Ovary (tissue), 9 donors: ENCODE results near the gene ARHGEF28. TPM values are rescaled to one million over a fixed set of nuclear protein-coding genes. Genes with fewer than 3 reads are reported as not detected.
A peak's percentile ranks its signal among the peaks of the same experiment; 100 is the strongest.

Experiments
- DNase-seq, 5 donors: peaks; one replicate each; pipeline ENCODE4 v3.0.0-alpha.2; 2019 to 2020
- H3K27ac ChIP-seq, 2 donors: fragments of 200-600 bp; one replicate each; pipeline versions ENCODE4 v1.5.1 to v1.8.0; 2019 to 2022
- H3K27me3 ChIP-seq: fragments of 200-600 bp; one replicate; pipeline ENCODE4 v1.8.0; 2022
- H3K36me3 ChIP-seq: fragments of 200-600 bp; sonication (generic); one replicate; pipeline ENCODE4 v1.5.1; 2019
- H3K4me1 ChIP-seq: one replicate; pipeline ENCODE4 v1.8.1; 2013; ENCODE audit warnings: mild to moderate bottlenecking, moderate library complexity; ENCODE audit not compliant: insufficient read depth
- H3K4me3 ChIP-seq: fragments of 200-600 bp; sonication (generic); one replicate; pipeline ENCODE4 v1.5.1; 2017
- H3K9me3 ChIP-seq, 2 donors: fragments of 200-600 bp in 1 of 2; sonication (generic) in 1 of 2; one replicate each; pipeline versions ENCODE4 v1.5.1 to v1.8.1; 2013 to 2019; ENCODE audit warnings: mild to moderate bottlenecking in 1 of 2, moderate library complexity in 1 of 2
- CTCF ChIP-seq, 3 donors: fragments of 450-650 bp in 2 of 3; fragments of 200-600 bp in 1 of 3; IDR thresholded peaks; one replicate each; pipeline versions ENCODE4 v1.5.1 to v1.8.0; 2016 to 2022; ENCODE audit warnings: antibody characterized with exemption in 3 of 3, mild to moderate bottlenecking in 1 of 3
- EP300 ChIP-seq: sonication (generic); formaldehyde crosslinking; IDR thresholded peaks from one replicate; pipeline ENCODE4 v1.6.1; 2017; ENCODE audit warnings: antibody characterized with exemption
- POLR2A ChIP-seq: fragments of 450-650 bp; IDR thresholded peaks from one replicate; pipeline ENCODE4 v1.6.1; 2017; ENCODE audit warnings: antibody characterized with exemption, mild to moderate bottlenecking, moderate library complexity
- WGBS, 3 donors: extraction: QIAGEN DNeasy Blood & Tissue Kit in 1 of 3; methylation state at CpG; one replicate each; pipeline versions ENCODE4 v1.1.5 to v1.1.7; 2013 to 2017; 5-methylcytosine and 5-hydroxymethylcytosine counted together
- intact Hi-C, 4 donors: fragments of 100-400 bp; cut with DNase I; formaldehyde crosslinking; loops; one replicate each; pipeline versions ENCODE4 v1.11.0 to v1.15.1; 2022 to 2023
- polyA plus RNA-seq, 2 donors: library from polyadenylated mRNA; stranded (reverse); fragments of 200-250 nt in 1 of 2; fragments of 350-450 nt in 1 of 2; fragmentation: Illumina TruSeq in 1 of 2; extraction: RNeasy Lipid Tissue Mini Kit (QIAGEN cat#74804) in 1 of 2; gene quantifications; one replicate each; pipeline ENCODE4 v1.2.3, GENCODE V29; 2013 to 2014
- total RNA-seq, 7 donors: library from RNA; depleted of rRNA in 2 of 7; stranded (reverse); fragments of >200 nt in 2 of 7; fragmentation: NEBNext Ultra II Directional in 3 of 7; extraction: Animal tissue kit (Norgen Biotek cat#: 25700) in 3 of 7; gene quantifications; one replicate each; pipeline versions ENCODE4 v1.1.0 to v1.2.4, GENCODE V29; 2016 to 2023
- donor health status: DM: no; HTN: no; CAD: no; lungs with moderate emphysema.
- donor health status: DM: no; HTN: no; CAD: no.
- donor health status: Bipolar disorder and iron deficiency.
- donor health status: DM: yes; HTN: yes; CAD: no.
- donor health status: DM: no; HTN: no; CAD: no.
- donor health status: DM: yes; HTN: yes; CAD: no.

The ARHGEF28 gene
- total and polyA plus RNA-seq, 9 donors, result 21.5 to 75.6 (median 35.0) TPM

DNA sequence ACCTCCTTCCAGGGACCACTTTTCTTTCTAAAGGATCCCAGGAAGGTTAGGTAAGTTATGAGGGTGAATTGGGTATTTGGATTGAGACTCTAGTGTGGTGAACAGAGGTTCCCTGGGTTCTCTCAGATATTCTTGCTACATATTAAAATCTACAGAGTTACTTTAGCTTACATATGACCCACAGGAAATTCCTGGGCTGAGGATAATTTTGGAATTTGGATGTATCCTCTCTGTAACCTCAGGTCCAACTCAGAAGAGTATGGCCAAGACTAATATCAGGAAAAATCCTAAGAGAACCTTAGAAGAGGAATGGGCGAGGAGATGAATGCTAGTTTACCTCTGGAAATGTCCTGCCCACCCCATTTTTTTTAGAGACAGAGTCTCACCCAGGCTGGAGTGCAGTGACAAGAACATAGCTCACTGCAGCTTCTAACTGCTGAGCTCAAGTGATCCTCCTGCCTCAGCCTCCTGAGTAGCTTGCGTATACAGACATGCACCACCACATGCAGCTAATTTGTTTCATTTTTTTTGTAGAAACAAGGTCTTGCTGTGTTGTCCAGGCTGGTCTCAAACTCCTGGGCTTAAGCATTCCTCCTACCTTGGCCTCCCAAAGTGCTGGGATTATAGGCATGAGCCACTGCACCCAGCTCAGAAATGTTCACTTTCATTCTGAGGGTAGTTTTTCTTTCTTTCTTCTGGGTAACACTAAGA, 196.4 kb downstream of the ARHGEF28 start:
- H3K27me3 ChIP-seq, result no peaks in the 10 kb centered on the region
- no peak overlapping the region for H3K4me3 ChIP-seq
- H3K36me3 ChIP-seq, result no peaks in the 10 kb centered on the region
- intact Hi-C loops, result no loop called here
- H3K4me1 ChIP-seq, result peaks cover 19% of the 10 kb centered on the region
- TF ChIP-seq POLR2A, result no peak
- no peak for DNase-seq
- 93 to 98% (median 94%) methylated on average over 2 of the region's 2 CpGs for WGBS, 3 donors
- peak overlapping the region in 1 of 2 donors; percentile 6 for H3K27ac ChIP-seq
- no peaks in the 10 kb centered on the region for H3K9me3 ChIP-seq

DNA sequence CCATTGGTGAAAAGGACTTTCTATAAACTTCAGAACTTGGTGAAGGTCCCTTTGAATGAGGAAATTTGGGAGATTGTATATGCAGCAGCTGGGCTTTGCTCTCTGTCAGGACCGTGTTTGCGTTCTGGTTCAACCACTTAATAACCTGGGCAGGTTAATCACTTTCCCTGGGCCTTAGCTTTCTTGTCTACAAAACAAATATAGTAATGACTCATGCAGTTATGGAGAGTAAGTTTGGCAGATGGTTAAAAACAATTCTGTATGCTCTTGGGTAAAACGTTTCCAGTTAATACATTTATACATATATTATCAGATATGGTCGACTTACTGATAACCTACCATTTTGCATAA, 197.0 kb downstream of the ARHGEF28 start:
- WGBS, 3 donors, result 13 to 23% (median 17%) methylated on average over 4 of the region's 4 CpGs
- intact Hi-C loops, result no loop called here
- Histone ChIP-seq H3K4me1 (peaks cover 19% of the 10 kb centered on the region), H3K9me3 (no peaks in the 10 kb centered on the region), H3K27me3 (no peaks in the 10 kb centered on the region), H3K4me3 (no peak overlapping the region), H3K27ac (peak overlapping the region in 1 of 2 donors; percentile 6), H3K36me3 (no peaks in the 10 kb centered on the region)
- no peak for DNase-seq
- no peak for TF ChIP-seq POLR2A
- no peak for TF ChIP-seq EP300
- no peak for TF ChIP-seq CTCF (IDR thresholded peaks at IDR 0.05)

- 73 to 90% (median 87%) methylated on average over 1 of the region's 1 CpG for WGBS, 3 donors
- Histone ChIP-seq H3K27me3 (no peaks in the 10 kb centered on the region), H3K36me3 (no peaks in the 10 kb centered on the region), H3K9me3 (no peaks in the 10 kb centered on the region), H3K4me3 (no peak overlapping the region), H3K27ac (peak overlapping the region in 1 of 2 donors; percentile 81), H3K4me1 (peaks cover 21% of the 10 kb centered on the region)
- intact Hi-C loops, result no loop called here
- no peak for TF ChIP-seq CTCF (IDR thresholded peaks at IDR 0.05)
- no peak for TF ChIP-seq POLR2A
- TF ChIP-seq EP300, result no peak
- no peak for DNase-seq
Measured at GRCh38 chr5:73823508-73823925, 197.5 kb downstream of the ARHGEF28 start.

DNA sequence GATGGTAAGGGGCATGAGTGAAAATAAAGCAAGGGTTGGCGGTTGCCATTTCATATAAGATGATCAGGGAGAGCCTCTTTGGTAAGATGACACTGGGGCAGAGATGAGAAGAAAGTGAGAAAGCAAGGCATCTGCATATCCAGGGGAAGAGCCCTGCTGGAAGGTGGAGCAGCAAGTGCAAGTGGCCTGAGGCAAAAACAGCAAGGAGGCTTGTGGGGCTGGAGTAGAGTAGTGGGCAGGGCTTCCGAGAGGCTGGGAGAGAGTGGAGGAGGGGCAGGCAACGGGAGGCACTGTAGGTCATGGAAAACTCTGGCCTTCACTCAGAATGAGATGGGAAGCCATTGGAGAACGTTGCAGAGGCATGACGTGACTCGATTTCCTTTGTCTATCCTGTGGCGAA, 199.2 kb downstream of the ARHGEF28 start:
- H3K4me3 ChIP-seq, result no peak overlapping the region
- no peaks in the 10 kb centered on the region for H3K9me3 ChIP-seq
- 94 to 95% (median 95%) methylated on average over 7 of the region's 7 CpGs for WGBS, 3 donors
- no peaks in the 10 kb centered on the region for H3K36me3 ChIP-seq
- DNase-seq, result no peak
- intact Hi-C loops, result no loop called here
- H3K27me3 ChIP-seq, result no peaks in the 10 kb centered on the region
- peaks cover 21% of the 10 kb centered on the region for H3K4me1 ChIP-seq
- TF ChIP-seq POLR2A, result no peak
- TF ChIP-seq CTCF (IDR thresholded peaks at IDR 0.05), result no peak
- no peak for TF ChIP-seq EP300
- H3K27ac ChIP-seq, result peak overlapping the region in 1 of 2 donors; percentile 81

- H3K36me3 ChIP-seq, result no peaks in the 10 kb centered on the region
- H3K9me3 ChIP-seq, result no peaks in the 10 kb centered on the region
- peaks cover 20% of the 10 kb centered on the region for H3K4me1 ChIP-seq
- no peaks in the 10 kb centered on the region for H3K27me3 ChIP-seq
- intact Hi-C loops, result no loop called here
- H3K4me3 ChIP-seq, result no peak overlapping the region
- peak overlapping the region; percentile 33 to 81 for H3K27ac ChIP-seq
- no peak for DNase-seq
- no peak for TF ChIP-seq POLR2A
- no peak for TF ChIP-seq CTCF (IDR thresholded peaks at IDR 0.05)
- TF ChIP-seq EP300, result no peak
Measured at GRCh38 chr5:73825736-73826135, 199.7 kb downstream of the ARHGEF28 start.
